ENCODE data around the gene LKAAEAR1. TPM values are rescaled to one million over a fixed set of nuclear protein-coding genes. Genes with fewer than 3 reads are reported as not detected.
A peak's percentile ranks its signal among the peaks of the same experiment; 100 is the strongest.

Gene LKAAEAR1
- total and polyA plus RNA-seq, 2 of the 13 experiments (the other 11 are each of a cell fraction or from before 2014, with no cell fraction given): not detected

GRCh38 chr20:64037199-64037497 lies 47.0 kb downstream of the LKAAEAR1 start (continued):
- TF ChIP-seq, protein P1, sequence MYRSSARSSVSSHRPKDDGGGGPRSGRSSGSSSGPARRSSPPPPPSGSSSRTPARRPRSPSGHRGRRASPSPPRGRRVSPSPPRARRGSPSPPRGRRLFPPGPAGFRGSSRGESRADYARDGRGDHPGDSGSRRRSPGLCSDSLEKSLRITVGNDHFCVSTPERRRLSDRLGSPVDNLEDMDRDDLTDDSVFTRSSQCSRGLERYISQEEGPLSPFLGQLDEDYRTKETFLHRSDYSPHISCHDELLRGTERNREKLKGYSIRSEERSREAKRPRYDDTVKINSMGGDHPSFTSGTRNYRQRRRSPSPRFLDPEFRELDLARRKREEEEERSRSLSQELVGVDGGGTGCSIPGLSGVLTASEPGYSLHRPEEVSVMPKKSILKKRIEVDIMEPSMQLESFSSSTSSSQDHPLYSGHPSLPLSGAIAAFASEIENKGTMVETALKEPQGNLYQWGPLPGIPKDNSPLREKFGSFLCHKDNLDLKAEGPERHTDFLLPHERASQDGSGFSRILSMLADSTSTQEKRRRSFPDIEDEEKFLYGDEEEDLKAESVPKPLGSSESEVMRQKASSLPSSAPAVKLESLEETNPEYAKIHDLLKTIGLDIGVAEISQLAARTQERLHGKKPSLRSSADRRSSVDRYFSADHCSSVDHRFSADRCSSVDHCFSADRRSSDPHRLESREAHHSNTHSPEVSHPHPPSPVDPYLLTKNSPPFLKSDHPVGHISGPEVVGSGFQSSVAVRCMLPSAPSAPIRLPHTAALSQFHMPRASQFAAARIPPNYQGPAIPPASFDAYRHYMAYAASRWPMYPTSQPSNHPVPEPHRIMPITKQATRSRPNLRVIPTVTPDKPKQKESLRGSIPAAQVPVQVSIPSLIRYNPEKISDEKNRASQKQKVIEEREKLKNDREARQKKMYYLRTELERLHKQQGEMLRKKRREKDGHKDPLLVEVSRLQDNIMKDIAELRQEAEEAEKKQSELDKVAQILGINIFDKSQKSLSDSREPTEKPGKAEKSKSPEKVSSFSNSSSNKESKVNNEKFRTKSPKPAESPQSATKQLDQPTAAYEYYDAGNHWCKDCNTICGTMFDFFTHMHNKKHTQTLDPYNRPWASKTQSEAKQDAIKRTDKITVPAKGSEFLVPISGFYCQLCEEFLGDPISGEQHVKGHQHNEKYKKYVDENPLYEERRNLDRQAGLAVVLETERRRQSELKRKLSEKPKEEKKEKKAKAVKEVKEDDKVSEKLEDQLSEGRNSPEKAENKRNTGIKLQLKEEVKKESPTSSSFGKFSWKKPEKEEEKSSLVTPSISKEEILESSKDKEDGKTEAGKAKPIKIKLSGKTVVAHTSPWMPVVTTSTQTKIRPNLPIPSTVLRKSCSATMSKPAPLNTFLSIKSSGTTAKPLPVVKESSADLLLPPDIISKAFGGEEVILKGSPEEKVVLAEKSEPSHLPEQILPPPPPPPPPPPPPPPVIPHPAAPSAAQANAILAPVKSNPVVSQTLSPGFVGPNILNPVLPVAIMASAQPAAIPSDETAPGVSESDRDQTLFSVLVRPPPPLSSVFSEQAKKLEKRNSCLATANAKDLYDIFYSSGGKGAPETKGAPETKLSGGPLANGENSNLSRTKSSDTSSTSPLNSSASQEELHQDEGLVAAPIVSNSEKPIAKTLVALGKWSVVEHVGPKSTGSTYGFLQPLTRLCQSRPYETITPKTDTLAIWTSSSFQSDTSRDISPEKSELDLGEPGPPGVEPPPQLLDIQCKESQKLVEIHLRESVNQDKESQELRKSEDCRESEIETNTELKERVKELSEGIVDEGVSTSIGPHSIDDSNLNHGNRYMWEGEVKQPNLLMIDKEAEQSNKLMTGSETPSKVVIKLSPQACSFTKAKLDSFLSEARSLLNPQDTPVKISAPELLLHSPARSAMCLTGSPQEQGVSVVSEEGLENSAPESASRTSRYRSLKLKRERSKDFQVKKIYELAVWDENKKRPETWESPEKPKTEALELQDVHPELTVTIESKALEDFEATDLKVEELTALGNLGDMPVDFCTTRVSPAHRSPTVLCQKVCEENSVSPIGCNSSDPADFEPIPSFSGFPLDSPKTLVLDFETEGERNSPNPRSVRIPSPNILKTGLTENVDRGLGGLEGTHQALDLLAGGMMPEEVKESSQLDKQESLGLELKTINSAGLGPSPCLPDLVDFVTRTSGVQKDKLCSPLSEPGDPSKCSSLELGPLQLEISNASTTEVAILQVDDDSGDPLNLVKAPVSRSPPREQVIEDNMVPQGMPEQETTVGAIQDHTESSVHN (CRISPR knock-in tag; IDR thresholded peaks at IDR 0.05): 0 out of 2 replicates have a peak, but pooled peaks have one; percentile 15
- TF ChIP-seq, protein P2, sequence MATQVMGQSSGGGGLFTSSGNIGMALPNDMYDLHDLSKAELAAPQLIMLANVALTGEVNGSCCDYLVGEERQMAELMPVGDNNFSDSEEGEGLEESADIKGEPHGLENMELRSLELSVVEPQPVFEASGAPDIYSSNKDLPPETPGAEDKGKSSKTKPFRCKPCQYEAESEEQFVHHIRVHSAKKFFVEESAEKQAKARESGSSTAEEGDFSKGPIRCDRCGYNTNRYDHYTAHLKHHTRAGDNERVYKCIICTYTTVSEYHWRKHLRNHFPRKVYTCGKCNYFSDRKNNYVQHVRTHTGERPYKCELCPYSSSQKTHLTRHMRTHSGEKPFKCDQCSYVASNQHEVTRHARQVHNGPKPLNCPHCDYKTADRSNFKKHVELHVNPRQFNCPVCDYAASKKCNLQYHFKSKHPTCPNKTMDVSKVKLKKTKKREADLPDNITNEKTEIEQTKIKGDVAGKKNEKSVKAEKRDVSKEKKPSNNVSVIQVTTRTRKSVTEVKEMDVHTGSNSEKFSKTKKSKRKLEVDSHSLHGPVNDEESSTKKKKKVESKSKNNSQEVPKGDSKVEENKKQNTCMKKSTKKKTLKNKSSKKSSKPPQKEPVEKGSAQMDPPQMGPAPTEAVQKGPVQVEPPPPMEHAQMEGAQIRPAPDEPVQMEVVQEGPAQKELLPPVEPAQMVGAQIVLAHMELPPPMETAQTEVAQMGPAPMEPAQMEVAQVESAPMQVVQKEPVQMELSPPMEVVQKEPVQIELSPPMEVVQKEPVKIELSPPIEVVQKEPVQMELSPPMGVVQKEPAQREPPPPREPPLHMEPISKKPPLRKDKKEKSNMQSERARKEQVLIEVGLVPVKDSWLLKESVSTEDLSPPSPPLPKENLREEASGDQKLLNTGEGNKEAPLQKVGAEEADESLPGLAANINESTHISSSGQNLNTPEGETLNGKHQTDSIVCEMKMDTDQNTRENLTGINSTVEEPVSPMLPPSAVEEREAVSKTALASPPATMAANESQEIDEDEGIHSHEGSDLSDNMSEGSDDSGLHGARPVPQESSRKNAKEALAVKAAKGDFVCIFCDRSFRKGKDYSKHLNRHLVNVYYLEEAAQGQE (IDR thresholded peaks at IDR 0.05; ENCODE audit: borderline replicate concordance in 1 of 2, low read depth in 1 of 2, low read length in 2 of 2): no peak
- TF ChIP-seq USF2 (IDR thresholded peaks at IDR 0.05; ENCODE audit: low read depth, low read length): no peak
- TF ChIP-seq USF2 (CRISPR knock-in tag; IDR thresholded peaks at IDR 0.05; ENCODE audit: borderline replicate concordance): no peak
- TF ChIP-seq, protein P3, sequence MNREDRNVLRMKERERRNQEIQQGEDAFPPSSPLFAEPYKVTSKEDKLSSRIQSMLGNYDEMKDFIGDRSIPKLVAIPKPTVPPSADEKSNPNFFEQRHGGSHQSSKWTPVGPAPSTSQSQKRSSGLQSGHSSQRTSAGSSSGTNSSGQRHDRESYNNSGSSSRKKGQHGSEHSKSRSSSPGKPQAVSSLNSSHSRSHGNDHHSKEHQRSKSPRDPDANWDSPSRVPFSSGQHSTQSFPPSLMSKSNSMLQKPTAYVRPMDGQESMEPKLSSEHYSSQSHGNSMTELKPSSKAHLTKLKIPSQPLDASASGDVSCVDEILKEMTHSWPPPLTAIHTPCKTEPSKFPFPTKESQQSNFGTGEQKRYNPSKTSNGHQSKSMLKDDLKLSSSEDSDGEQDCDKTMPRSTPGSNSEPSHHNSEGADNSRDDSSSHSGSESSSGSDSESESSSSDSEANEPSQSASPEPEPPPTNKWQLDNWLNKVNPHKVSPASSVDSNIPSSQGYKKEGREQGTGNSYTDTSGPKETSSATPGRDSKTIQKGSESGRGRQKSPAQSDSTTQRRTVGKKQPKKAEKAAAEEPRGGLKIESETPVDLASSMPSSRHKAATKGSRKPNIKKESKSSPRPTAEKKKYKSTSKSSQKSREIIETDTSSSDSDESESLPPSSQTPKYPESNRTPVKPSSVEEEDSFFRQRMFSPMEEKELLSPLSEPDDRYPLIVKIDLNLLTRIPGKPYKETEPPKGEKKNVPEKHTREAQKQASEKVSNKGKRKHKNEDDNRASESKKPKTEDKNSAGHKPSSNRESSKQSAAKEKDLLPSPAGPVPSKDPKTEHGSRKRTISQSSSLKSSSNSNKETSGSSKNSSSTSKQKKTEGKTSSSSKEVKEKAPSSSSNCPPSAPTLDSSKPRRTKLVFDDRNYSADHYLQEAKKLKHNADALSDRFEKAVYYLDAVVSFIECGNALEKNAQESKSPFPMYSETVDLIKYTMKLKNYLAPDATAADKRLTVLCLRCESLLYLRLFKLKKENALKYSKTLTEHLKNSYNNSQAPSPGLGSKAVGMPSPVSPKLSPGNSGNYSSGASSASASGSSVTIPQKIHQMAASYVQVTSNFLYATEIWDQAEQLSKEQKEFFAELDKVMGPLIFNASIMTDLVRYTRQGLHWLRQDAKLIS (CRISPR knock-in tag; IDR thresholded peaks at IDR 0.05): no peak
- TF ChIP-seq ZNF382 (CRISPR knock-in tag; IDR thresholded peaks at IDR 0.05; ENCODE audit: borderline replicate concordance): no peak
- no peak for TF ChIP-seq HNF4A (CRISPR knock-in tag; IDR thresholded peaks at IDR 0.05)
- 0 out of 2 replicates have a peak, but pooled peaks have one; percentile 42 for TF ChIP-seq ARID2 (CRISPR knock-in tag; IDR thresholded peaks at IDR 0.05; ENCODE audit: borderline replicate concordance)
- TF ChIP-seq MAZ (IDR thresholded peaks at IDR 0.05; ENCODE audit: borderline replicate concordance, low read depth, low read length): no peak
- TF ChIP-seq MAZ (CRISPR knock-in tag; IDR thresholded peaks at IDR 0.05; ENCODE audit: low read depth): 0 out of 2 replicates have a peak, but pooled peaks have one; percentile 30
- no peak for TF ChIP-seq HDAC6 (IDR thresholded peaks at IDR 0.05; ENCODE audit: low read depth, low read length)

Data from HepG2 (cell line).